IPS-NIHi11 (cell line): ENCODE measurements around the gene IL15RA.
"Not testable (repeated sequence)": the region's sequence is repeated elsewhere in the genome, so short reads cannot be mapped to it uniquely, and the experiment has no call there.

ENCODE experiments used
- DNase-seq: peaks from one replicate; pipeline ENCODE4 v3.0.0; 2012; ENCODE audit warnings: mixed read lengths, low spot score

The IL15RA gene

GRCh38 chr10:5921746-5922145 lies 55.6 kb downstream of the IL15RA start:
- DNase-seq, result no peak

- no peak for DNase-seq
These were observed 57.8 kb downstream of the IL15RA start for GRCh38 chr10:5919568-5919967.

DNA sequence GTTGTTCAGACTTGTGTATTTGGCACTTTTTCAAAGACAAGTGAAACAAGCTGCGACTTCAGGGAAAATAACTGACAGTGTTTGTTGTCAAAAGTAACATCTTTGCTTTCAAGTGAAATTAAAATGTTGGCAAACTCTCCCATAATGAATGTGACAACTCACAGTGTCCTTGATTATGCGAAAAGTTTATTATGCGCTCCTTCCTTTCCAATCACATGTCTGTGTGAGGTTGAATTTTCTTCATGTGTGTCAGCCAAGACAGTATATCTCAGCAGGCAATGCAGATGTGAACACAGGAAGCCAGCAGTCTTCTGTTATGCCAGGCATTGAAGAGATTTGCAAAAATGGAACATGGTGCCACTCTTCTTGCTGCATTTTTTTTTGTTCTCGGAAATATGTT lies 58.6 kb downstream of the IL15RA start:
- DNase-seq, result no peak

DNA sequence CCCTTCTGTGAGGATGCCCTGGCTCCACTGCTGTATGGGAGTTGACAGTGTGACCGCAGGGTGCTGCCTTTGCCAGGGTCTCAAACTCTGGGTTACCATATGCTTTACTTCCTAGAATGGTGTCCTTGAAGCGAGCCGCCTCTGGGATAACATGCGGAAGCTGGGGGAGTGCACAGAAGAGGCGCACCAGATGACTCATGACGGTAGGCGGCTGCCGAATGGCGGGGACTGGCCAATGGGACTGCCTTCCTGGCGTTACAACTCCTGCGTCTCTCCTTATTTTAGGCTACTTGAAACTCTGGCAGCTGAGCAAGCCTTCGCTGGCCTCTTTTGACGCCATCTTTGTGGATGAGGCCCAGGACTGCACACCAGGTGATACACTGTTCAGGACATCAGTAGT lies 60.0 kb downstream of the IL15RA start:
- no peak for DNase-seq

DNA sequence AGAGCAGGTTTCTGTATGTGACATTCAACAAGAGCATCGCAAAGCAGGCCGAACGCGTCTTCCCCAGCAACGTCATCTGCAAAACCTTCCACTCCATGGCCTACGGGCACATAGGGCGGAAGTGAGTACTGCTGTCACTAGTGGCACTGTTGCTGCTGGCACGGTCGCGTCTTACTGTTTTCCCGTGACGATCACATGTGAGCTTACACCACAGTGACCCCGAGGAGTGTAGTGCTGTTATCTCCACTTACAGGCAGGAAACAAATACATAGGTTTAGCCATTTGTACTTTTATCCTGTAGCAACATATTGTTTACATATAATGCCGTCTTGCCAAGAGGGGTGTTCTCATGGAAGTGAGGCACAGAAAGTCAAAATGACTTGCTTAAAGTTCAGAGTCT lies 61.9 kb downstream of the IL15RA start:
- no peak for DNase-seq

GRCh38 chr10:5913736-5914135 lies 63.6 kb downstream of the IL15RA start:
- no peak for DNase-seq

DNA sequence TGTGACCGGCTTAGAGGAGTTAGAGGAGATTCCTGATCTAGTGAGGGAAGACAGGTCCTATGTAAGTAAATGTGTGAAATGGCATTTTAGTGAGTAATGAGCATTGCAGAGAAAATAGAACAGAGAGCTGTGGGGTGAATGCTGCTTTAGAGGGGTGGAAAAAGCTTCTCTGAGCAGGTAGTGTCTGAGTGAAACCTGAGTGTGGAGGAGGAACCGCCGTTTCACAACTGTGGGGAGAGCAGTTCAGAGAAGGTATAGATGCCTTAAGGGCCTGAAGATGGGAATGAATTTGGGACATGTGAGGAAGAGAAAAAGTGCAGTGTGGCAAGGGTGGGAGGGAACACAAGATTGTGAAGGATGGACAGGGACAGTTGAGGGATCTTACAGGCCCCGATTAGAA lies 65.7 kb downstream of the IL15RA start:
- DNase-seq, result no peak

- no peak for DNase-seq
These were observed 66.8 kb downstream of the IL15RA start for GRCh38 chr10:5910323-5911100.

DNA sequence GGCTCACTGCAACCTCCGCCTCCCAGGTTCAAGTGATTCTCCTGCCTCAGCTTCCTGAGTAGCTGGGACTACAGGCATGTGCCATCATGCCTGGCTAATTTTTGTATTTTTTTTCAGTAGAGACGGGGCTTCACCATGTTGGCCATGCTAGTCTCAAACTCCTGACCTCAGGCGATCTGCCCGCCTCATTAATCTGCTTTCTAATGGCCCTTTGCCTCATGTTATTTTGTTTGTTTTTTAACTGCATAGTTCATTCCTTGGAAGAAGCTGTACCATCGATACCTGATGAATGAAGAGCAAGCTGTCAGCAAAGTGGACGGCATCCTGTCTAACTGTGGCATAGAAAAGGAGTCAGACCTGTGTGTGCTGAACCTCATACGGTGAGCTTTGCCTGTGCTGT lies 68.7 kb downstream of the IL15RA start:
- not testable (repeated sequence) for DNase-seq

DNA sequence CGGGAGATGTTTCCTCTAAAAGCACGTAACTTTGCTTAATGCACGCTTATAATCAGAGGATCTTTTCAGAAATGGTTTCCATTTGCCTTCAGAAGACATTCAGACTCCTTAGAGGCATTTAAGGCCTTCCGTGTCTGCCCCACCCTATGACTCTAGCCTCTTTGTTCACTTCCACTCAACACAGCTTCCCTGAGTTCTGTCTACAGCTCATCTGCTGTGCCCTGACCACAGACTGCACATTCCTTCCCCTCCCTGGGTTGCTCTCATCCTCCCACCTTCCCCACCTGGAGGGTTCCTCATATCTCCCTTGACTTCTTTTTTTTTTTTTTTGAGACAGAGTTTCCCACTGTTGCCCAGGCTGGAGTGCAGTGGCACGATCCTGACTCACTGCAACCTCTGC lies 70.7 kb downstream of the IL15RA start:
- no peak for DNase-seq

- DNase-seq, result no peak
These were observed 71.4 kb downstream of the IL15RA start for GRCh38 chr10:5905854-5906507.

- DNase-seq, result no peak
These were observed 73.1 kb downstream of the IL15RA start for GRCh38 chr10:5904227-5904626.

DNA sequence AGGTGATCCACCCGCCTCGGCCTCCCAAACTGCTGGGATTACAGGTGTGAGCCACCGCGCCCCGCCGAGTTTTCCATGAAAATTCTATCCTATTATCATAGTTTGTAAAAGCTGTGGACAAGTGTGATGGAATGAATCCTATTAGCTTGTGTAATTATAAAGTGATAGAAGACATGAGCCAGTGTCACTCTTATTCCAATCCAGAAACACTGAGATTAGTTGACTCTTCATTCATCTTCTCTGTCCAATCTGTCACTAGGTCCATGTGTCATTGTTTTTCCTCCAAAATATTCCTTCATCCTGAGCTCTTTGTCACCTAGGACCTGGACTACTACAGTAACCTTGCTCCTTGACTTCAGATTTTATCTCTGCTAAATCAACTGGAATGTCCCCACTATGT lies 73.8 kb downstream of the IL15RA start:
- no peak for DNase-seq

GRCh38 chr10:5902511-5903274 lies 74.7 kb downstream of the IL15RA start:
- DNase-seq, result no peak
